Mucosa of descending colon (tissue), 3 donors: ENCODE measurements around the gene ACSL1. TPM values are rescaled to one million over a fixed set of nuclear protein-coding genes. Genes with fewer than 3 reads are reported as not detected.

Experiments
- ATAC-seq: fragments of 200-7000 bp; cut with Tn5 transposase; one replicate; pipeline ENCODE4 v1.9.1; 2020; ENCODE audit warnings: mild to moderate bottlenecking, moderate library complexity
- DNase-seq, 3 donors: peaks; one replicate each; pipeline ENCODE4 v3.0.0-alpha.2; 2020
- H3K36me3 ChIP-seq: fragments of 200-600 bp; one replicate; pipeline ENCODE4 v1.8.0; 2021; ENCODE audit warnings: low read depth, mild to moderate bottlenecking
- H3K4me1 ChIP-seq: fragments of 200-600 bp; one replicate; pipeline ENCODE4 v1.8.0; 2021; ENCODE audit warnings: low read depth, mild to moderate bottlenecking
- H3K4me3 ChIP-seq: fragments of 200-600 bp; one replicate; pipeline ENCODE4 v1.8.0; 2021; ENCODE audit warnings: mild to moderate bottlenecking
- H3K9me3 ChIP-seq: fragments of 200-600 bp; one replicate; pipeline ENCODE4 v1.8.0; 2021; ENCODE audit warnings: mild to moderate bottlenecking
- intact Hi-C, 2 donors: fragments of 100-400 bp; cut with DNase I in 1 of 2; cut with micrococcal nuclease in 1 of 2; formaldehyde crosslinking; loops; one replicate each; pipeline versions ENCODE4 v1.11.0 to v1.11.1; 2022; cut with DNase I, micrococcal nuclease
- long read RNA-seq, 2 donors: library from polyadenylated mRNA; unstranded; transcript quantifications; one replicate each; pipeline ENCODE4 v2.0.0, GENCODE V29; 2019 to 2021
- total RNA-seq, 3 donors: library from RNA; stranded (reverse); fragmentation: NEBNext Ultra II Directional in 2 of 3; extraction: Animal tissue kit (Norgen Biotek cat#: 25700) in 2 of 3; gene quantifications; one replicate each; pipeline versions ENCODE4 v1.2.1 to v1.2.4, GENCODE V29; 2021 to 2023
- TF ChIP-seq, protein P1 (sequence below): fragments of 200-600 bp; IDR thresholded peaks from one replicate; pipeline ENCODE4 v1.8.0; 2022; ENCODE audit warnings: antibody characterized with exemption, mild to moderate bottlenecking
- donor health status: DM: no; HTN: no; CAD: no; lungs with moderate emphysema.
- donor health status: DM: no; HTN: no; CAD: no.
- donor health status: DM: no; HTN: yes; CAD: no.

ACSL1 gene, protein sequence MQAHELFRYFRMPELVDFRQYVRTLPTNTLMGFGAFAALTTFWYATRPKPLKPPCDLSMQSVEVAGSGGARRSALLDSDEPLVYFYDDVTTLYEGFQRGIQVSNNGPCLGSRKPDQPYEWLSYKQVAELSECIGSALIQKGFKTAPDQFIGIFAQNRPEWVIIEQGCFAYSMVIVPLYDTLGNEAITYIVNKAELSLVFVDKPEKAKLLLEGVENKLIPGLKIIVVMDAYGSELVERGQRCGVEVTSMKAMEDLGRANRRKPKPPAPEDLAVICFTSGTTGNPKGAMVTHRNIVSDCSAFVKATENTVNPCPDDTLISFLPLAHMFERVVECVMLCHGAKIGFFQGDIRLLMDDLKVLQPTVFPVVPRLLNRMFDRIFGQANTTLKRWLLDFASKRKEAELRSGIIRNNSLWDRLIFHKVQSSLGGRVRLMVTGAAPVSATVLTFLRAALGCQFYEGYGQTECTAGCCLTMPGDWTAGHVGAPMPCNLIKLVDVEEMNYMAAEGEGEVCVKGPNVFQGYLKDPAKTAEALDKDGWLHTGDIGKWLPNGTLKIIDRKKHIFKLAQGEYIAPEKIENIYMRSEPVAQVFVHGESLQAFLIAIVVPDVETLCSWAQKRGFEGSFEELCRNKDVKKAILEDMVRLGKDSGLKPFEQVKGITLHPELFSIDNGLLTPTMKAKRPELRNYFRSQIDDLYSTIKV
- total RNA-seq = 10 to 100 TPM; 37.4 to 51.4 (median 39.0) TPM
- long read RNA-seq, donor 1, transcript ACSL1-201 (21 exons, 3,832 nt) = major isoform, 36 of 50 reads
- long read RNA-seq, donor 1, partial matches to known transcripts = 5 of 50 reads
- long read RNA-seq, donor 1, other reads (novel, unspliced or antisense) = 8 of 50 reads
- long read RNA-seq, donor 2, partial matches to known transcripts = 2 of 3 reads
- long read RNA-seq, donor 2, other reads (novel, unspliced or antisense) = 1 of 3 reads

DNA sequence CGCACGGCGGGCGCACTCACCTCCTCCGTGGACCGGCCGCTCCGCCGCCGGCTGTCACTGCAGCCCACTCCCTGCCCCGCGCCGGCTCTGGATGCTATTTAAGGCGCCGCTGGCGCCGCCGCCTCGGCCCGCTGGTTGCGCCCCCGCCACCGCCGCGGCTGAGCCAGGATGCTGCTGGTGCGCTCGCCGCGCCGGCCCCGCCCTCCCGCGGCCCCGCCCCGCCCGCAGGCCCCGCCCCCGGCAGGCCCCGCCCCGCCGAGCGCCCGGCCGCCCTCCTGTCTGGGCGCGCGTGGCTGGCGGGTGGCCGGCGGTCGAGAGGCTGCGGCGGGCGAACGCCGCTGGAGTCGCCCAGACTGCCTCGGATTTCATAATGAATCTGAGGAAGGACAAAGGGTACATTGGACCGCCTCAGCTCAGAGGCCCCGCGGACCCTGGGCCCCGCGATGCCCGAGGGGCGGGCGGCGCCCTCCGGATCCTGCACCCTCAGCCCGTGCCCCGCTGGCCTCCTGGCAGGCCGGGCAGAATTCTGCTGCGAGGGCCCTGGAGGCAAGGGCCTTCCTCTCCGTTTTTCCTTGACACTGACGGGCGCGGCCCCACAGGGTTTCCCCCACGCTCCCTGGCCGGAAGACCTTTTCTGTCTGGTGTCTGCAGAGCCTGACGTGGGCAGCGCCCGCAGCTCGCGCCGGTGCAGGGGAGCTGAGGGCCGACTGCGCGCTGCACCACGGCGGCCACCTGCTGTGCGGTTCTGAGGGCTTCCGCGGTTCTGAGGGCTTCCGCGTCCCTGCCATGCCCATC, at the start of gene ACSL1:
Gene ACSL1 (minus strand): TSS at position 73 of the 795 bp plus-strand sequence. CDS start 22,454 bp downstream, outside the sequence.
- Histone ChIP-seq H3K9me3 (no peaks in the 10 kb centered on the region), H3K36me3 (no peaks in the 10 kb centered on the region), H3K4me3 (peak within 1 kb of the TSS; percentile 46), H3K4me1 (peaks cover 6% of the 10 kb centered on the region)
- DNase-seq (peak; percentile 78 to 89 (median 87)), ATAC-seq (peak; percentile 96)
- TF ChIP-seq, protein P1, sequence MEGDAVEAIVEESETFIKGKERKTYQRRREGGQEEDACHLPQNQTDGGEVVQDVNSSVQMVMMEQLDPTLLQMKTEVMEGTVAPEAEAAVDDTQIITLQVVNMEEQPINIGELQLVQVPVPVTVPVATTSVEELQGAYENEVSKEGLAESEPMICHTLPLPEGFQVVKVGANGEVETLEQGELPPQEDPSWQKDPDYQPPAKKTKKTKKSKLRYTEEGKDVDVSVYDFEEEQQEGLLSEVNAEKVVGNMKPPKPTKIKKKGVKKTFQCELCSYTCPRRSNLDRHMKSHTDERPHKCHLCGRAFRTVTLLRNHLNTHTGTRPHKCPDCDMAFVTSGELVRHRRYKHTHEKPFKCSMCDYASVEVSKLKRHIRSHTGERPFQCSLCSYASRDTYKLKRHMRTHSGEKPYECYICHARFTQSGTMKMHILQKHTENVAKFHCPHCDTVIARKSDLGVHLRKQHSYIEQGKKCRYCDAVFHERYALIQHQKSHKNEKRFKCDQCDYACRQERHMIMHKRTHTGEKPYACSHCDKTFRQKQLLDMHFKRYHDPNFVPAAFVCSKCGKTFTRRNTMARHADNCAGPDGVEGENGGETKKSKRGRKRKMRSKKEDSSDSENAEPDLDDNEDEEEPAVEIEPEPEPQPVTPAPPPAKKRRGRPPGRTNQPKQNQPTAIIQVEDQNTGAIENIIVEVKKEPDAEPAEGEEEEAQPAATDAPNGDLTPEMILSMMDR = no peak
- intact Hi-C loops = no loop called here

DNA sequence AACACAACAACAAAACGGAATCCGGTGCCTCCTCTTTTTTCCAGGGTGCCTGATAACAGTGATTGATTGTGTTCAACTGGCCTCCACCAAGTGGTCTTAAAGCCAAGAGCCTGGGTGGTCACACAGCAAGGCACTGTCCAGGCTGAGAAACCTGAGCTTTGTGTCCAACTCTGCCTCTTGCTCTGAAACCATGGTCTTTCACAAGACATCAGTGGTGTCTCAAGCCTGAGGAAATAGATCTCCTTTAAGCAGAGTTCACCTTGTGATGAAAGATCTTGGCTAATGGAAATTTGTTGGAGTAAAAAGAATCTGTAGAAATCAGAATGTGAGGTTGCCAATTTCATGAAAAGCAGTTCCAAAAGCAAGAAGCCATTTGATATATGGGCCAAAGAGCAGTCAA, 47.3 kb upstream of the ACSL1 start:
- H3K36me3 ChIP-seq = no peaks in the 10 kb centered on the region
- ATAC-seq (no peak), DNase-seq (no peak)
- no peaks in the 10 kb centered on the region for H3K4me1 ChIP-seq
- H3K4me3 ChIP-seq = no peak overlapping the region
- TF ChIP-seq, protein P1 = no peak
- intact Hi-C loops = no loop called here
- H3K9me3 ChIP-seq = no peaks in the 10 kb centered on the region

DNA sequence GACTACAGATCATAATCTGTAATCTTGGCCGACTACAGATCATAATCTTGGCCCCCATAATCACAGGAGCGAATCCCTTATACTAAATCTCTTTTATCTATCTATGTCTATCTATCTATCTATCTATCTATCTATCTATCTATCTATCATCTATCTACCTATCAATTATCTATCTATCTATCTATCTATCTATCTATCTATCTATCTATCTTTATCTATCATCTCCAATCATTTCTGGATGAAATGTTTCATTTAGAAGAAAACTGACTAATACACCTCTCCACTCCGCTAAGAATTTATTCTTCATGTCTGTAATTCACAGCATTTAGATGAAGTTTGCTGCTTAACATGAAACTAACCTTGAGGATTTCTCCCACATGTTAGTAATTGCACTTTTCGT, 45.0 kb upstream of the ACSL1 start:
- H3K9me3 ChIP-seq = no peaks in the 10 kb centered on the region
- DNase-seq (no peak), ATAC-seq (no peak)
- no peaks in the 10 kb centered on the region for H3K4me1 ChIP-seq
- TF ChIP-seq, protein P1 = no peak
- H3K36me3 ChIP-seq = no peaks in the 10 kb centered on the region
- no peak overlapping the region for H3K4me3 ChIP-seq
- intact Hi-C loops = no loop called here

DNA sequence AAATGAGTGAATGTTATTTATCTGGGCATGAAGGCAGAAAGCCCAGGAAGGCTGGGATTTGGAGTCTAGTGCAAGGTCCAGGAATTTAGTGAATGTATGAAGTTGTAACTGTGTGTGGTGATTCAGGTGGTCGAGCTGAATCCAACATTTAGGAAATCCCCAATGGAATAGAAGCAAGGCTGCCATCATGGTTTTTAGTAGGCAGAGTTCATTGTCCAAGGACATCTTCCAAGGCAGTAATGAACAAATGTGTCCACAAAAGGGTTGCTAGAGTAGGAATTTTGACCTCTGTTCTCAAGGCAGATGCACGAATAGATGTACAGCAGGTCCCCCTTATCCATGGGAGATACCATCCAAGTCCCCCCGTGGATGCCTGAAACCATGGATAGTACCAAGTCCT, 42.9 kb upstream of the ACSL1 start:
- Histone ChIP-seq H3K4me3 (no peak overlapping the region), H3K4me1 (no peaks in the 10 kb centered on the region), H3K9me3 (no peaks in the 10 kb centered on the region), H3K36me3 (no peaks in the 10 kb centered on the region)
- DNase-seq (no peak), ATAC-seq (no peak)
- TF ChIP-seq, protein P1 = no peak
- intact Hi-C loops = no loop called here

DNA sequence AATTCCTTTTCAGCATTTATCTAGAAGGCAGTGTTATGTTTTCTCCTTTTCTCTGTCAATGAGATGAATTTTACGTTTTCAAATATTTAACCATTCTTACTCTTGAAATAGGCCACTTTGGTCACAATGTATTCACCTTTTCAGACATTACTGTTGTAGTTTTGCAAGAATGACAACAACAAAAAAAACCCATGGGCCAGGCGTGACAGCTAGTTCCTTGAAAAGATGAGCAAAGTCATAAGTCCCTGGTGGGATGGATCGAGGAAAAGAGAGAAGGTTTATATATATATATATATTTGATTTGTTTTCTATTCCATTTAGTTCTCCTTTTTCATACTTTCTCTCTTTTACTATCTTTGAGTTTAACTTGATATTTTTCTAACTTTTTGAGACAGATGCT, 38.1 kb upstream of the ACSL1 start:
- intact Hi-C loops = no loop called here
- Histone ChIP-seq H3K9me3 (no peaks in the 10 kb centered on the region), H3K4me3 (no peak overlapping the region), H3K36me3 (no peaks in the 10 kb centered on the region), H3K4me1 (no peaks in the 10 kb centered on the region)
- no peak for DNase-seq
- ATAC-seq = no peak
- TF ChIP-seq, protein P1 = no peak
